AG09309 (cell line): ENCODE results near the gene MAGI1.

Source experiments
- DNase-seq: peaks from one replicate; pipeline ENCODE4 v3.0.0-alpha.2; 2010; ENCODE audit warnings: low read depth
- H3K4me3 ChIP-seq: 2 replicates; pipeline ENCODE4 v1.5.1; 2011; ENCODE audit warnings: mild to moderate bottlenecking, low read depth, low read length, moderate library complexity; ENCODE audit not compliant: control insufficient read depth
- TF ChIP-seq, protein P1 (sequence below): IDR thresholded peaks from 2 replicates; pipeline ENCODE4 v1.5.1; 2011; ENCODE audit warnings: mild to moderate bottlenecking, low read depth, low read length, inconsistent platforms; ENCODE audit not compliant: insufficient read depth, control insufficient read depth; ENCODE audit errors: missing control alignments

MAGI1 gene

DNA sequence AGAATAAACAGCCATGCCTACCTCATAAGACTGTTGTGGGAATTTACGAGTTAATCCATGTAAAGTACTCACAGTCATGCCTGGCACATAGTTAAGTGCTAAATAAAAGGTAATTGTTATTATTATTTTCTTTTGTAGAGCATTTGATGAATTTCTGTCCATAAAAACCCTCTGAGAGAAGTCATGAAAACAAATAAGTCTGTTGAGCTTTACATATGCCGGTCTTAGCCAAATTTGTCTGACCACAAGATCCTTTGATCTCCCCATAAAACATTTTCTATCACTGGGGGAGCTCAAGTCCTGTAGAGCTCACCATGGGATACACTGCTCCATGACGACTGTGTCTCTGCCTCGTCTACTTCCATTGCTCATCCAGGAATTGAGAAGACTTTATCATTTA, 114.0 kb downstream of the MAGI1 start:
- no peak for DNase-seq
- H3K4me3 ChIP-seq, result no peak overlapping the region
- TF ChIP-seq, protein P1, sequence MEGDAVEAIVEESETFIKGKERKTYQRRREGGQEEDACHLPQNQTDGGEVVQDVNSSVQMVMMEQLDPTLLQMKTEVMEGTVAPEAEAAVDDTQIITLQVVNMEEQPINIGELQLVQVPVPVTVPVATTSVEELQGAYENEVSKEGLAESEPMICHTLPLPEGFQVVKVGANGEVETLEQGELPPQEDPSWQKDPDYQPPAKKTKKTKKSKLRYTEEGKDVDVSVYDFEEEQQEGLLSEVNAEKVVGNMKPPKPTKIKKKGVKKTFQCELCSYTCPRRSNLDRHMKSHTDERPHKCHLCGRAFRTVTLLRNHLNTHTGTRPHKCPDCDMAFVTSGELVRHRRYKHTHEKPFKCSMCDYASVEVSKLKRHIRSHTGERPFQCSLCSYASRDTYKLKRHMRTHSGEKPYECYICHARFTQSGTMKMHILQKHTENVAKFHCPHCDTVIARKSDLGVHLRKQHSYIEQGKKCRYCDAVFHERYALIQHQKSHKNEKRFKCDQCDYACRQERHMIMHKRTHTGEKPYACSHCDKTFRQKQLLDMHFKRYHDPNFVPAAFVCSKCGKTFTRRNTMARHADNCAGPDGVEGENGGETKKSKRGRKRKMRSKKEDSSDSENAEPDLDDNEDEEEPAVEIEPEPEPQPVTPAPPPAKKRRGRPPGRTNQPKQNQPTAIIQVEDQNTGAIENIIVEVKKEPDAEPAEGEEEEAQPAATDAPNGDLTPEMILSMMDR, result no peak

DNA sequence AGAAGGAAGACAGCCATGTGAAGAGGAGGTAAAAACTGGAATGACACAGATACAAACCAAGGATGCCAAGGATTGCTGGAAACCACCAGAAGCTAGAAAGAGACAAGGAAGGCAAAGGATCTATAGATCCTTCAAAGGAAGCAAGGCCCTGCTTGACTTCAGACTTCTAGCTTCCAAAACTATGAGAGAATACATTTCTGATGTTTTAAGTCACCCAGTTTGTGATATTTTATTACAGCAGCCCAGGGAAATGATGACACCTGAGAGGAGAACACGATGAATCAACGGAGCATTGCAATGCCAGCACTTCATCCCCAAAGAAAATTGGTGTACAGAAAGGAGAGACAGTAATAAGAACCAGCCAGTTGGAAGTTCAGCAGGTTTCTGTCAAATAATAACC, 116.3 kb downstream of the MAGI1 start:
- no peak for DNase-seq
- TF ChIP-seq, protein P1, result no peak
- no peak overlapping the region for H3K4me3 ChIP-seq

DNA sequence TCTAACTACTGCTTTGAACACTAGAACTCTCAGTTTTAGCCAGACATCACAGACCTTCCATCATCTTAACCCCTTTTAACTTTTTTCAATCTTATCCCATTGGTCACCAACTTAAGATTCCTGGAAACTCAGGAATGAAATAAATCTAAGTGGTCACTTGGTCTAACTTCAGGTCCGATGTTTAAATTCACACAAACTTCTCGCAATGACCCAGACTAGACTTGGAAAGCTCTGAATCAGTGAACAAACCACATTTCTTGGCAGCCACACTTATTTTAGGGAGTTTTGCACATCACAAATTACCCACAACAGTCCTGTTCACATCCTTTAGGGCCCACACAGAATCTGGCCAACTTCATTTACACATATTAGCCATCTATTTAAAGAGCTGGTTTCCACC, 118.9 kb downstream of the MAGI1 start:
- TF ChIP-seq, protein P1, result no peak
- no peak overlapping the region for H3K4me3 ChIP-seq
- DNase-seq, result no peak

DNA sequence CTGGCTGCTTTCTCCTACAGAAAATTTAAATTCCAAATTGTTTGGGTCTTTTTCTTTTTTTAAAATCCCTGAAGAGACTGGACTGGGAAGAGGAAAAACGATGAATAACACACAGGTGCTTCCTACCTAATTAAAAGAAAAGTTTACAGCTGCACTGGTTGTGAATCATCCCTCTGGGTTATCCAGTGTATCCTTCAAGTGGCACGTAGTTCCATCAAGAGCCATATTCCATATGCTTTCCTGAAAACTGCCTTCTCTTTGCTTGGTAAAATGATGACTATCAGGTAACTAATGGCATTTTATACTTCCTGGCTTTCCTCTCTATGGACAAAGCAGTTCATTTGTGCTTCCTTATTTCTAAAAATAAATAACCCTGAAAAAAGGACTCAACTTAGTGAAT, 123.2 kb downstream of the MAGI1 start:
- no peak for DNase-seq
- H3K4me3 ChIP-seq, result no peak overlapping the region
- TF ChIP-seq, protein P1, result no peak

DNA sequence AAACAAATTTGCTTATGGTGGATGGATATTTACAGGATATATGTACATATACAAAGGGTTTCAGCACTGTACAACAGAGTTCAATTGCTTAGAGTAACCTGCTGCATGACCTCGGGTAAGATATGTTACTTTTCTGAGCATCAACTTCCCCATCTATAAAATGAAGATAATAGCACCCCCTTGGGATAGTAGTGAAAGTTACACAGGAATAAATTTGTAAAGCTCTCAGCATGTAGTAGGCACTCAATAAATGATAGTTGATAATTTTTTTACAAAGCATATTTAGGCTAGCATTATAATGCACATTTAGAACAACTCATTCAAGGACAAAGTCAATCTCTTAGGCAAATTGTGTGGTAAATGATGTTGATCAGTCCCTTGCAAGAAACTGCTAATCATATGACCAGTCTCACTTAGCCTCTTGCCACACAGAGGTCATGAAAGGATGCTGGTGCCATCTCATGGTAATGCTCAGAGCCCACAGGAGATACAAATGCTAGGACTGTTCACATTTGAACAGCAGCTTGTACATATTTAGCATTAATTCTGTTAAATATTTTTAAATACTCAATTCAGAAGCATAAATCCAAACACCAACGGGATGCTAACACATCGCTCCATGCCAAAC, 123.9 kb downstream of the MAGI1 start:
- TF ChIP-seq, protein P1, result no peak
- DNase-seq, result no peak
- no peak overlapping the region for H3K4me3 ChIP-seq

DNA sequence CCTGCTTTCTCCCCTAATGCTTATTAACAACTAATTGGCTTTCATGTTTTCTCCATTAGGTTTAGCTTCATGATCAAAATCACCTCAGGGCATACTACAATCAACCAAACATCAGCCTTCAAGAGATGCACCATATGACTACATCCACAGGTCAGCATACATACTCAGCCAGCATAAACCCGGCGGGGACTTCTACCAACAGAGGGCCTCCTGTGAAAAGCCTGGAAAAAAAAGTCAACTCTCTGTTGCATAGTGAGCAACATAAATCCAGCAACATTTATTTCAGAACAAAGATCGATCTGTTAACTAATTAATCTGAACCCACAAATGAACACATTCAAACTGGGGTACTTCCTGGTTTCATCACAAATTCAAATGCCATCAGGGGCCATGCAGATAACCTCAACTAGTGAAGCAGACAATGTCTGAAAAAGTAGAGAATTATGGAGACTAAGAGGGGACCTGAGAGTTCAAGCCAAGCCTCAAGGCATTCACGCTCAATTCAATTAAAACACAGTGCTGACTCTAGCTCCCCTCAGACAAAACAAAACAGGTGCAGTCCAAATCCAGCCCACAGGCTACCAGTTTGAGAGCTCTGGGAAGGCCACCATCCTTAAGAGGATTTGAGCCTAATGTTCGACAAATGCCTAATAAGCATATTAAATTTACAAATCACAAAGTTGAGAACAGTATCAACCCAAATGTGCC, 124.5 kb downstream of the MAGI1 start:
- no peak for DNase-seq
- H3K4me3 ChIP-seq, result no peak overlapping the region
- TF ChIP-seq, protein P1, result peak; percentile 2
